ENCODE data around the gene CNTN1. TPM values are rescaled to one million over a fixed set of nuclear protein-coding genes. Genes with fewer than 3 reads are reported as not detected.

Gene CNTN1
- polyA plus RNA-seq, 1 of the 3 experiments (the other 2 are of a cell fraction), result 0.13 TPM

DNA sequence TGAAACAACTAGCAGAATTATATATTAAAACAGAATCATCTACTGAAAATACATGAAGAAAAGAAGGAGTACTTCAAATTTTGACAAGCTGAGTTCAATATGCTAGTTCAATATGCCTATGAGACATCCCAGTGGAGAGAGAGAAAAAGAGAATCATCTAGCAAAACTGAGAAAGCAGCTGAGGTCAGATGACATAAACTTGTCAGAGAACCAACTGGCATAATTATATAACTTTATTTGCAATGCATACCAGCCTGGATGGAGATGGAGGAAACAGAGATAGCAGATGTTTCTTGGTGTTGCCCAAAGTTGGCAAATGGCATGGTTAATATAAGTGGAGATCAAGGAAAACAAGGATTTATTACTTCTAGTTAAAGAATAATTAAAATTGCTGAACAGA is 347.2 kb downstream of the CNTN1 start (continued):
- no peak for TF ChIP-seq RAD21 (IDR thresholded peaks at IDR 0.05; ENCODE audit: low read length)
- TF ChIP-seq RXRA (IDR thresholded peaks at IDR 0.05; ENCODE audit: borderline replicate concordance, low read depth), result no peak
- TF ChIP-seq EZH2phosphoT487 (IDR thresholded peaks at IDR 0.05; ENCODE audit: borderline replicate concordance, low read depth), result no peak
- TF ChIP-seq, protein P1, sequence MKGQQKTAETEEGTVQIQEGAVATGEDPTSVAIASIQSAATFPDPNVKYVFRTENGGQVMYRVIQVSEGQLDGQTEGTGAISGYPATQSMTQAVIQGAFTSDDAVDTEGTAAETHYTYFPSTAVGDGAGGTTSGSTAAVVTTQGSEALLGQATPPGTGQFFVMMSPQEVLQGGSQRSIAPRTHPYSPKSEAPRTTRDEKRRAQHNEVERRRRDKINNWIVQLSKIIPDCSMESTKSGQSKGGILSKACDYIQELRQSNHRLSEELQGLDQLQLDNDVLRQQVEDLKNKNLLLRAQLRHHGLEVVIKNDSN (IDR thresholded peaks at IDR 0.05; ENCODE audit: borderline replicate concordance, low read depth), result no peak
- TF ChIP-seq FOXM1 (IDR thresholded peaks at IDR 0.05; ENCODE audit: low read depth), result no peak

DNA sequence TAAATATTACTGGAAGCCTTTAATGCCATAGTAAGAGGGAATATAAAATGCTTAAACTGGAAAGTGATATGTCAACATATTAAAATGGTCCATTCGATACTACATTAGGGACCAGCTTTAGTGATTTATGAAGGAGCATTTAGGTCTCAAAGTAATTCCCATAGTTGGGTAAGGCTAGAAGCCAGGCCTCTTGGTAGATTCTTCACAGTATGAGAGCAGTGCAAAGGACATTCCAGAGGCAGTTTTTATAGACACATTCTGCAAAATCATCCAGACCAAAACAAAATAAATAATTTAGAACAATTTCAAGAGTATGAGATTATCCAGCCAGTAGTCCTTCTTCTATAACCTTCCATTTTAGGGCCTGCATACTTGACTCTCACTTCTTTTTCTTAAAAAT is 353.3 kb downstream of the CNTN1 start:
- Histone ChIP-seq H3K4me3 (ENCODE audit: low read depth in 2 of 2, low read length in 1 of 2) (no peak overlapping the region), H3K27ac (ENCODE audit: low read depth in 2 of 2, low read length in 1 of 2) (no peak overlapping the region), H3K4me1 (ENCODE audit: control insufficient read depth in 1 of 2, insufficient read depth in 2 of 2, low read depth in 1 of 2, low read length in 1 of 2) (no peaks in the 10 kb centered on the region), H3K4me2 (no peak overlapping the region), H3K9ac (no peak overlapping the region), H3K79me2 (ENCODE audit: insufficient read depth) (no peaks in the 10 kb centered on the region), H3K36me3 (replicated peaks in 1 of 2; ENCODE audit: control insufficient read depth in 1 of 2, insufficient read depth in 2 of 2, low read length in 1 of 2) (no peaks in the 10 kb centered on the region), H3K9me2 (no peaks in the 10 kb centered on the region), H3K9me3 (no peaks in the 10 kb centered on the region), H3F3A (replicated peaks; ENCODE audit: insufficient read depth) (no peaks in the 10 kb centered on the region), H3K27me3 (ENCODE audit: insufficient read depth) (no peaks in the 10 kb centered on the region), H4K20me1 (ENCODE audit: insufficient read depth) (no peaks in the 10 kb centered on the region), H2AFZ (ENCODE audit: low read depth) (no peak overlapping the region)
- 55% methylated on average over 1 of the region's 1 CpG for WGBS (ENCODE audit: low lambda C conversion rate)
- no peak for DNase-seq
- TF ChIP-seq TAF1 (IDR thresholded peaks at IDR 0.05; ENCODE audit: borderline replicate concordance, low read depth, low read length) (no peak), JUND (IDR thresholded peaks at IDR 0.05) (no peak), EZH2phosphoT487 (IDR thresholded peaks at IDR 0.05; ENCODE audit: borderline replicate concordance, low read depth) (no peak), FOSL2 (IDR thresholded peaks at IDR 0.05; ENCODE audit: borderline replicate concordance, low read depth) (no peak), ELF1 (IDR thresholded peaks at IDR 0.05) (no peak), RFX5 (IDR thresholded peaks at IDR 0.05; ENCODE audit: low read length) (no peak)
- TF ChIP-seq, protein P2, sequence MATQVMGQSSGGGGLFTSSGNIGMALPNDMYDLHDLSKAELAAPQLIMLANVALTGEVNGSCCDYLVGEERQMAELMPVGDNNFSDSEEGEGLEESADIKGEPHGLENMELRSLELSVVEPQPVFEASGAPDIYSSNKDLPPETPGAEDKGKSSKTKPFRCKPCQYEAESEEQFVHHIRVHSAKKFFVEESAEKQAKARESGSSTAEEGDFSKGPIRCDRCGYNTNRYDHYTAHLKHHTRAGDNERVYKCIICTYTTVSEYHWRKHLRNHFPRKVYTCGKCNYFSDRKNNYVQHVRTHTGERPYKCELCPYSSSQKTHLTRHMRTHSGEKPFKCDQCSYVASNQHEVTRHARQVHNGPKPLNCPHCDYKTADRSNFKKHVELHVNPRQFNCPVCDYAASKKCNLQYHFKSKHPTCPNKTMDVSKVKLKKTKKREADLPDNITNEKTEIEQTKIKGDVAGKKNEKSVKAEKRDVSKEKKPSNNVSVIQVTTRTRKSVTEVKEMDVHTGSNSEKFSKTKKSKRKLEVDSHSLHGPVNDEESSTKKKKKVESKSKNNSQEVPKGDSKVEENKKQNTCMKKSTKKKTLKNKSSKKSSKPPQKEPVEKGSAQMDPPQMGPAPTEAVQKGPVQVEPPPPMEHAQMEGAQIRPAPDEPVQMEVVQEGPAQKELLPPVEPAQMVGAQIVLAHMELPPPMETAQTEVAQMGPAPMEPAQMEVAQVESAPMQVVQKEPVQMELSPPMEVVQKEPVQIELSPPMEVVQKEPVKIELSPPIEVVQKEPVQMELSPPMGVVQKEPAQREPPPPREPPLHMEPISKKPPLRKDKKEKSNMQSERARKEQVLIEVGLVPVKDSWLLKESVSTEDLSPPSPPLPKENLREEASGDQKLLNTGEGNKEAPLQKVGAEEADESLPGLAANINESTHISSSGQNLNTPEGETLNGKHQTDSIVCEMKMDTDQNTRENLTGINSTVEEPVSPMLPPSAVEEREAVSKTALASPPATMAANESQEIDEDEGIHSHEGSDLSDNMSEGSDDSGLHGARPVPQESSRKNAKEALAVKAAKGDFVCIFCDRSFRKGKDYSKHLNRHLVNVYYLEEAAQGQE (IDR thresholded peaks at IDR 0.05; ENCODE audit: low read depth, low read length), result no peak
- TF ChIP-seq, protein P3, sequence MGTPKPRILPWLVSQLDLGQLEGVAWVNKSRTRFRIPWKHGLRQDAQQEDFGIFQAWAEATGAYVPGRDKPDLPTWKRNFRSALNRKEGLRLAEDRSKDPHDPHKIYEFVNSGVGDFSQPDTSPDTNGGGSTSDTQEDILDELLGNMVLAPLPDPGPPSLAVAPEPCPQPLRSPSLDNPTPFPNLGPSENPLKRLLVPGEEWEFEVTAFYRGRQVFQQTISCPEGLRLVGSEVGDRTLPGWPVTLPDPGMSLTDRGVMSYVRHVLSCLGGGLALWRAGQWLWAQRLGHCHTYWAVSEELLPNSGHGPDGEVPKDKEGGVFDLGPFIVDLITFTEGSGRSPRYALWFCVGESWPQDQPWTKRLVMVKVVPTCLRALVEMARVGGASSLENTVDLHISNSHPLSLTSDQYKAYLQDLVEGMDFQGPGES (IDR thresholded peaks at IDR 0.05; ENCODE audit: low read depth, low read length), result no peak
- ChIA-PET CTCF (no interaction called here), POLR2A (no interaction called here)
